GM19351 (cell line): ENCODE data around the gene TOR1AIP2.
"Not testable (repeated sequence)": the region's sequence is repeated elsewhere in the genome, so short reads cannot be mapped to it uniquely, and the experiment has no call there.

Experiments
- ATAC-seq: cut with Tn5 transposase; IDR thresholded peaks from one replicate; pipeline ENCODE4 v1.9.1; 2021; ENCODE audit warnings: mild to moderate bottlenecking, moderate library complexity; ENCODE audit not compliant: unreplicated experiment

Gene TOR1AIP2

GRCh38 chr1:179876300-179876715, 1.3 kb downstream of the TOR1AIP2 start:
- ATAC-seq: no peak

GRCh38 chr1:179875596-179876299, 1.9 kb downstream of the TOR1AIP2 start:
- no peak for ATAC-seq

GRCh38 chr1:179873438-179873851, 4.2 kb downstream of the TOR1AIP2 start:
- ATAC-seq: no peak

GRCh38 chr1:179872558-179872957, 5.0 kb downstream of the TOR1AIP2 start:
- no peak for ATAC-seq

- ATAC-seq: no peak
Observed at GRCh38 chr1:179871940-179872339, 5.7 kb downstream of the TOR1AIP2 start.

- ATAC-seq: no peak
Observed at GRCh38 chr1:179870870-179871269, 6.7 kb downstream of the TOR1AIP2 start.

GRCh38 chr1:179867493-179868330, 9.9 kb downstream of the TOR1AIP2 start:
- peak; percentile 79 for ATAC-seq

- no peak for ATAC-seq
Observed at GRCh38 chr1:179866616-179867015, 11.0 kb downstream of the TOR1AIP2 start.

- no peak for ATAC-seq
Observed at GRCh38 chr1:179865377-179865776, 12.2 kb downstream of the TOR1AIP2 start.

GRCh38 chr1:179860652-179861051, 17.0 kb downstream of the TOR1AIP2 start:
- ATAC-seq: no peak

GRCh38 chr1:179857009-179857408, 20.6 kb downstream of the TOR1AIP2 start:
- ATAC-seq: no peak

- ATAC-seq: no peak
Observed at GRCh38 chr1:179856296-179856695, 21.3 kb downstream of the TOR1AIP2 start.

GRCh38 chr1:179855831-179856230, 21.8 kb downstream of the TOR1AIP2 start:
- not testable (repeated sequence) for ATAC-seq

- ATAC-seq: no peak
Observed at GRCh38 chr1:179853102-179853501, 24.5 kb downstream of the TOR1AIP2 start.

GRCh38 chr1:179848233-179848632, 29.4 kb downstream of the TOR1AIP2 start:
- ATAC-seq: no peak

GRCh38 chr1:179840107-179840506, 37.5 kb downstream of the TOR1AIP2 start:
- ATAC-seq: no peak

- ATAC-seq: not testable (repeated sequence)
Observed at GRCh38 chr1:179836686-179837445, 40.7 kb downstream of the TOR1AIP2 start.

- ATAC-seq: no peak
Observed at GRCh38 chr1:179831852-179832699, 45.5 kb downstream of the TOR1AIP2 start.

GRCh38 chr1:179831225-179831624, 46.4 kb downstream of the TOR1AIP2 start:
- ATAC-seq: no peak

- no peak for ATAC-seq
Observed at GRCh38 chr1:179828554-179829110, 49.0 kb downstream of the TOR1AIP2 start.
